Measurements from ENCODE around the gene HNF1B. TPM values are rescaled to one million over a fixed set of nuclear protein-coding genes. Genes with fewer than 3 reads are reported as not detected.
A peak's percentile ranks its signal among the peaks of the same experiment; 100 is the strongest.

Gene HNF1B
- total and polyA plus RNA-seq, 10 of the 15 experiments (the other 5 are each of a cell fraction or from before 2014, with no cell fraction given), result 0.51 to 12.7 (median 1.9) TPM

DNA sequence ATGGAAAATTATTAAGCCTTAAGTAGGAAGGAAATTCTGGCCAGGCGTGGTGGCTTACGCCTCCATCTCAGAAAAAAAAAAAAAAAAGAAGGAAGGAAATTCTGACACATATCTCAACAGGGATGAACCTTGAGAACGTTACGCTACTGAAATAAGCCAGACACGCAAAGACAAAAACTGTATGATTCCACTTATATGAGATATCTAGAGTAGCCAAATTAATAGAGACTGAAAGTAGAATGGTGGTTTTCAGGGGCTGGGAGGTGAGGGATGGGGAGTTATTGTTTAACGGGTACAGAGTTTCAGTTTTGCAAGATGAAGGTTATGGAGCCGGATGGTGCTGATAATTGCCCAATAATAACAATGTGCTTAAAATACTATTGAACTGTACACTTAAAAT, 16.2 kb upstream of the HNF1B start (continued):
- TF ChIP-seq ZBED1 (IDR thresholded peaks at IDR 0.05; ENCODE audit: borderline replicate concordance), result no peak
- TF ChIP-seq SKIL (IDR thresholded peaks at IDR 0.05; ENCODE audit: low read depth, poor library complexity, severe bottlenecking), result no peak
- TF ChIP-seq CHD4 (IDR thresholded peaks at IDR 0.05), result no peak
- TF ChIP-seq, protein P1, sequence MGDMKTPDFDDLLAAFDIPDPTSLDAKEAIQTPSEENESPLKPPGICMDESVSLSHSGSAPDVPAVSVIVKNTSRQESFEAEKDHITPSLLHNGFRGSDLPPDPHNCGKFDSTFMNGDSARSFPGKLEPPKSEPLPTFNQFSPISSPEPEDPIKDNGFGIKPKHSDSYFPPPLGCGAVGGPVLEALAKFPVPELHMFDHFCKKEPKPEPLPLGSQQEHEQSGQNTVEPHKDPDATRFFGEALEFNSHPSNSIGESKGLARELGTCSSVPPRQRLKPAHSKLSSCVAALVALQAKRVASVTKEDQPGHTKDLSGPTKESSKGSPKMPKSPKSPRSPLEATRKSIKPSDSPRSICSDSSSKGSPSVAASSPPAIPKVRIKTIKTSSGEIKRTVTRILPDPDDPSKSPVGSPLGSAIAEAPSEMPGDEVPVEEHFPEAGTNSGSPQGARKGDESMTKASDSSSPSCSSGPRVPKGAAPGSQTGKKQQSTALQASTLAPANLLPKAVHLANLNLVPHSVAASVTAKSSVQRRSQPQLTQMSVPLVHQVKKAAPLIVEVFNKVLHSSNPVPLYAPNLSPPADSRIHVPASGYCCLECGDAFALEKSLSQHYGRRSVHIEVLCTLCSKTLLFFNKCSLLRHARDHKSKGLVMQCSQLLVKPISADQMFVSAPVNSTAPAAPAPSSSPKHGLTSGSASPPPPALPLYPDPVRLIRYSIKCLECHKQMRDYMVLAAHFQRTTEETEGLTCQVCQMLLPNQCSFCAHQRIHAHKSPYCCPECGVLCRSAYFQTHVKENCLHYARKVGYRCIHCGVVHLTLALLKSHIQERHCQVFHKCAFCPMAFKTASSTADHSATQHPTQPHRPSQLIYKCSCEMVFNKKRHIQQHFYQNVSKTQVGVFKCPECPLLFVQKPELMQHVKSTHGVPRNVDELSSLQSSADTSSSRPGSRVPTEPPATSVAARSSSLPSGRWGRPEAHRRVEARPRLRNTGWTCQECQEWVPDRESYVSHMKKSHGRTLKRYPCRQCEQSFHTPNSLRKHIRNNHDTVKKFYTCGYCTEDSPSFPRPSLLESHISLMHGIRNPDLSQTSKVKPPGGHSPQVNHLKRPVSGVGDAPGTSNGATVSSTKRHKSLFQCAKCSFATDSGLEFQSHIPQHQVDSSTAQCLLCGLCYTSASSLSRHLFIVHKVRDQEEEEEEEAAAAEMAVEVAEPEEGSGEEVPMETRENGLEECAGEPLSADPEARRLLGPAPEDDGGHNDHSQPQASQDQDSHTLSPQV (IDR thresholded peaks at IDR 0.05), result no peak
- TF ChIP-seq EED (IDR thresholded peaks at IDR 0.05; ENCODE audit: low read depth), result 0 out of 2 replicates have a peak, but pooled peaks have one; percentile 41
- TF ChIP-seq TCF12 (IDR thresholded peaks at IDR 0.05; ENCODE audit: low read depth, low read length), result no peak
